HG02763 (cell line): ENCODE measurements around the gene ZNF311.
A peak's percentile ranks its signal among the peaks of the same experiment; 100 is the strongest.
"Not testable (repeated sequence)": the region's sequence is repeated elsewhere in the genome, so short reads cannot be mapped to it uniquely, and the experiment has no call there.

Experiments
- ATAC-seq: cut with Tn5 transposase; IDR thresholded peaks from one replicate; pipeline ENCODE4 v1.9.1; 2021; ENCODE audit warnings: mild to moderate bottlenecking, moderate library complexity; ENCODE audit not compliant: unreplicated experiment

Gene ZNF311

DNA sequence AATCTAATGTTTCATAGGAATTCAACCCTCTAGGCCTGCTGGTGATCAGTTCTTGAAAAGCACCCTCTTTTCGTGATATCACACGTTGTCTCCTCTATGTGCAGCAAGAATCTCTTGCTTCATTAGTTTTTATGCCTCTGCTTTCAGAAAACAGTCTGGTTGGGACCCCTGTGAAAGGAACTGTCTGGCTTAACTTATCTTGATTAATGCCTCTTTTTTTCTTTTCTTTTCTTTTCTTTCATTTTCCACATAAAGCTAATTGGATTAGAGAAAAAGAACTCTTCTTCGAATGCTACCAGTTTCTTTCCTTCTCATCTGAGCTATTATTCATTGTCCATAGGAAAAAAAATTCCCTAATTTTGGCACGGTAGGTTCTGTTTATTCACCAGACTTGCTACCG is 21.3 kb downstream of the ZNF311 start:
- ATAC-seq, result no peak

DNA sequence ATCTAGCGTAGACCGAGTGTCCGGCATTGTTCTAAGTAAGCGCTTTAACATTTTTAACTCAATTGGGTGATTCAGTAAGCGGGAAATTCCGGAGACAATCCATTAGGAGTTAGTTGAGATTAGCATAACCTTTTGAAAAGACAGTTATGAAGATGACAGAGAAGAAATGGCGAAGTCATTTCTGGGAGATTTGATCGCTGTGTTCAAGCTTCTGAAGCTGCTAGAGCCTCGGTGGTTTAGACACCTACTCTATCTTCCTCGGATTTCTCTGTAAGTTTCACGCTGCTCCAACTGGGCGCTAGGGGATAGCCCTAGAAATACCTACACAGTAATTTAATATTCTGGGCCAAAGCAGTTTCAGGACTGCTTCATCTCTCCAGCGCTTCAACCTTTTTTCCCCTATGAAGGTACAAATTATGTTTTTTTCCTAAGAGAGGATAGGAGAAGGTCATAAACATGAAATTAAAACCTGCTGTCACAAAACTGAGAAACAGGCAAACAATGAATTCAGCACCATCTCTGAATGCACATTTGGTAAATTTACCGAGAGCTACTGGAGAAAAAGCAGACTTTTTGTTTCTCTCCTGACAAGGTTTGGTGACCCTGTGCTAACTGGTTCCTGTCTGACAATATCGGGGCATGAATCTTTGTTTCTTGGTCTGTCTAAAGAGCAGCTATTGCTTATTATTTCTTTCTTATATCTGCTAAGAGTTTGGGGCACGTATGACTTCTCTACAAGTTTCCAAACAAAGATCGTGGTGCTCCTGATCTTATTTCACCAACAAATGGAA is 22.4 kb downstream of the ZNF311 start:
- no peak for ATAC-seq

DNA sequence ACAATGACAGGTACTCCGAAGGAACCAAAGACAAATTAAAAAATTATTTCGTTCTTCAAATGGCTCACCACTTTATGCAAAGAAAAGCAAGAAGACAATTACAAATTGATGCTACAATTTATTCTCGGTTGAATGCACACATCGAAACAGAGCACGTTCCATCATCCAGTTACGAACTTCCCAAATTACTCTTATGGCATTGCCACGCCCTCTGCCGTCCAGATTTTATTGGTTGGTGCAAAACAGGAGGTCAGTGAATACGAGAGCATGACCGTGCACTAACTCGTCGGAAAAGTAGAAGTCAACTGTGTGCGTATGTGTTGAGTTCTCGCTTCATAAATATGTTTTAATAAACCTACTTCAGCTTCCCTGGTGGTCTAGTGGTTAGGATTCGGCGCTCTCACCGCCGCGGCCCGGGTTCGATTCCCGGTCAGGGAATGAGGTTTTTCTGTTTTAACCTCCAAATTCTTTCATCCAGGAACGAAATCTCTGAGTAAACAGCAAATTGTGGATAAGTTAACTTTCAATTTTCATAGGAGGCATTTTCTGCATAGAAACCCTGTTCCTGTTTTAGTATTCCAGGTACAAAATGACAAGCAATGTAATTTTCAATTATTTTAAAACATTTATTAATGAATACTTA is 23.2 kb downstream of the ZNF311 start:
- peak; percentile 60 for ATAC-seq

DNA sequence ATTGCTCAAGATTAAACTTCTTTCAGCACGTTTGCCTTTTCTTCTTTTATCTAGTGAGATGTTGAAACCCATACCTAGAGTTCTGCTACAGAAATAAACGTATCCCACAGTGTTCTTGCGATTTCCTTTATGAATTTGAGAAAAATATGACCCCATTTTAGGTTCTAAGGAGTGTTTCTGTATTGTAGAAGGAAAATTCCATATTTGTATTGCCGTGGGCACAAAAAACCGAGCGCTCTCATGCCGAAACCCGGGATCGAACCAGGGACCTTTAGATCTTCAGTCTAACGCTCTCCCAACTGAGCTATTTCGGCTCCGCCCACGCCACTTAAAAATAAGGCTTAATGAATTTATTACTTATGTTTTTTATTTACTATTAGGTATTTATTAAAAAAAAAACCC is 23.7 kb downstream of the ZNF311 start:
- ATAC-seq, result peak; percentile 36

DNA sequence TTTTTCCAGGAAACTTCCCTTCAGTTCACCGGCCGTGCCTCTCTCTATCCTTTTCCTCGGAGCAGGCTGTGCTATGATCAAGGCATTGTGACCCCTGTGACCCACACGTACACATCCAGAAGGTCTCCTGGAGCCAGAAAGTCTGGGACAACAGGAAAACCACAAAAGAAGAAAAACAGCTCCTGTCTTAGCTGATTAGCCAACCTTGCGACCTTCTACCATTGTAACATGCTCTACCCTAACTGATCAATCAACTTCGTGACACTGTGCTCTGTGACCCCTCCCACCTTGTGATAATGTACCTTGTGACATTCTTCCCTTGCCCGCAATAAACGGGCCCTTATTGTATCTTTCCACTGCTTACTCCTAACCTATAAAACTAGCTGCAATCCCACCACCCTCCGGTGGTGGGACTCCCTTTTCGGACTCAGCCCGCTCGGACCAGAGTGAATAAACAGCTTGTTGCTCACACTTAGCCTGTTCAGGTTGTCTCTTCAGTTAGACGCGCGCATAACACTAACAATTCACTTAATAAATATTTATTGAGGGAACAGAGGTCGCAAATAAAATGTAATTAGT is 24.2 kb downstream of the ZNF311 start:
- ATAC-seq, result no peak

DNA sequence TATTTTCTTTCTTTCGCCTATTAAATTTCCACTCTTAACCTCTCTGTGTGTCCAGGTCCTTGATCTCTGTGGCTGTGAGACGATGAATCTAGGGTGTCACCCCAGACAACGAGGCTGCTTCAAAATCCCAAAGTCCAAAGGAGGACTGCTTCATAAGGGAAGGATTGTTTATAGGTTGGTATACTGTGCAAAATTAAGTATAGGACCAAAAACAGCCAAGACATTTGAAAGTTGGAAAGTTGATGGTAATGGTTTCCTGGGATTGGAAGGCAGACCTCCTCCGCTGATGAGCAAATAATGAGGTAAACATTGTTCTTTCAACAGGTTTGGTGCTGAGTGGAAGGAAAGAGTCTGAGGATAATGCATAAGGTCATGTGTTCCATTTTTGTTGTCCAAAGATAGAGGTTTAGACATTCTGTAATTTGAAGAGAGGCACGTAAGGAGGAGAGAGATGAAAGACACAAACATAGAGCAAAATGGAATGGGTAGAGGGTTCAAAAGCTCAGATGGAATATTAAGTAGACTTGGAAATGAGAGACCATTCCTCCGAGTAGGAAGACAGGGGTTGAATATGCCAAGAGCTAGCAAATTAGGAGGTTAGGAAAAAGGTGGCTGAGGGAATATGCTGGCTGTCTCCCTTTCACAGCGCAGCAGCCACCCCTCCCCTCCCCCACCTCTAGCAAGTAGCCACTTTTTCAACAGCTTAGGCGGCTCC is 24.8 kb downstream of the ZNF311 start:
- ATAC-seq, result no peak

DNA sequence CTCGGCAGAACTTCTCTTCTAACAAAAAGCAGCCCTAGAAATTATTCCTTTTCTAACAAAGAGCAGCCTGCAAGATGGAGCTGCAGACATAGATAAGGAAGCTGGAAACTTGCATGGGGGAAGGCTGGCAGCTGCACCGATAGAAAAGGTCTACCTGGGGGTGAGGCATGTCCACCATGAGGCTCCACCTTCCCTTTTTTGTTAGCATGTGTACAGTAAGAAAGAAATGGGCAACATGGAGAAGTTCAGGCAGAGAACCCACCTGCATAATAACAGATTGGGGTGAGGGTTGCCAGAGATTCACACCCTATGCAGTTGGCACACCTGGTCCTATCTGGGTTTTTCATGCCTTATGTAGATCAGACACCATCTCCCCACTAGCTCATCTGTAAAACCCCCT is 25.4 kb downstream of the ZNF311 start:
- no peak for ATAC-seq

DNA sequence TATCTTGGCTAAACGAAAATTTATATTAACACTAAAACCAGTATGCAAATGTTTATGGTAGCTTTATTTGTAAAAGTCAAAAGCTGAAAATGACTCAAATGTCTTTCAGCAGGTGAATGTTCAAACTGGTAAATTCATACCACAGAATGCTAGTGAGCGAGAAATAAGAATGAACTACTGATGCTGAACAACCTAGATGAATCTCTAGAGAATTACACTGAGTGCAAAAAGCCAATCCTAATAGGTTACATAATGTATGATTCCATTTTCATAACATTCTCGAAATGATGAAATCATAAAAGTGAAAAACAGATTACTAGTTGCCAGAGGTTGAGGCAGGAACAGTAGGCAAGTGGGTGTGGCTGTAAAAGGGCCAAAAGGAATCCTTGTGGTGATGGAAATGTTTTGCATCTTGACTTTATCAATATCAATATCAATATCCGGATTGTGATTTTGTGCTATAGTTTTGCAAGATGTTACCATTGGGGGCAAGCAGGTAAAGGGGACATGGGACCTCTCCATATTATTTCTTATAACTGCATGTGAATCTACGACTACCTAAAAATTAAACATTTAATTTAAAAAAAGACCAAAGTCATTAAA is 26.1 kb downstream of the ZNF311 start:
- ATAC-seq, result no peak

DNA sequence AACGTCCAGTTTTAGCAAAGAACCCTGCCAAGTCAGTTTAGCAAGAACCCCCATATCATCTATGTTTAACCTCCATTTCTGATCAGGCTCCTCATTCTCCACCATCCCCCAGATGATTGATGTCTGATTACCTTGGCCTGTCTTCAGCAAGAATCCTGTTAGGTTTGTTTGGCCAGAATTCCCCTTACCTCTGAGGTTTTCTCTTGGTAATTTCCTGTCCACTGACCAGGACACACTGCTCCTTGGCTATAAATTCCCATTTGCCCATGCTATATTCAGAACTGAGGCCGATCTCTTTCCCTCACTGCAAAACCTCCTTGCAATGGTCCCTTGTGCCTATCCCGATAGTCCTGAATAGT is 27.0 kb downstream of the ZNF311 start:
- ATAC-seq, result no peak

DNA sequence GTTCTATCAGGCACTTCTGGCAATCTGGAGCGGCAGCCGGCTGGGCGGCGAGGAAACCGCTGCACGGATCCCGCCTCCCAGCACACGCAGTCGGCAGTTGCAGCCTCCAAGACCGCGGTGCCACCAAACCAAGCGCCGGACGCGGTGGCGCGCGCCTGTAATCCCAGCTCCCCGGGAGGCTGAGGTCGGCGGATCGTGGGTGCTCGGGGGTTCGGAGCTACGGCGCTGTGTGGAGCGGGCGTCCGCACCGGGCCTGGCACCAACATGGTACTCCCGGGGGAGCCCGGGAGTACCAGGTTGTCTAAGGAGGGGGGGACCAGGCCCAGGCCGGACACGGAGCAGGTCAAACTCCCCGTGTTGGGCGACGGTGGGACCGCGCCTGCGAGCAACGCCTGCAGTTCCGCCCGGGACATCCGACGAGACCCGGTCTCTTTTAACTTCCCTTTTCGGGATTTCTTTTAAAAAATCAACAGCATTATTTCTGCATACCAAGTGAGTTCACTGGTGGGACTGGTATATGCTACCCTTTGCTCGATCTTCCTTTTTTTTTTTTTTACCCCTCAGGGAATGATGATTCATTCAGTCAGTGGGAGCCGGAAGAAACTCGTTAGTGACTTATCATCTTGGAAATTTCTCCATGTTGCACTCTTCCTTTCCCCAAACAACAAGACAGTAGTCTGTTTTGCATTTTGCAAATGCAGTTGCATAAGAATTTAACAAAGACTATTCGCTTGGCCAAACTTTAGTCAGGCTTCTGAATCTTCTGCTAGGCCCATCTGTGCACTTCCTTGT is 27.6 kb downstream of the ZNF311 start:
- no peak for ATAC-seq

DNA sequence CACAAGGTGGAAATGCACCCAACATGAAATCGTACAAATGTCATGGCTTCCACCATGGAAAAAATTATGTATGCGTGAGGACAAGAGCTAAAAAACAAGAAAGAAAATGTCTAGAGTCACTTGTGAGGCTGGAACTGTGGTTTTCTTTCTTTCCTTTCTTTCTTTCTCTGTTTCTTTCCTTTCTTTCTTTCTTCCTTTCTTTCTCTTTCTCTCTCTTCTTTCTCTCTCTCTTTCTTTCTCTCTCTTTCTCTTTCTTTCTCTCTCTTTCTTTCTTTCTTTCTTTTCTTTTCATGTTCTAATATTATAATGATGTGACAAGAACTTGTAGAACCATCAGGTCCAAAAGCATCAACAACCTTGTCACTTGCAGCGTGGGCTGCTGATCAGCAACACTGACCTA is 28.4 kb downstream of the ZNF311 start:
- no peak for ATAC-seq

DNA sequence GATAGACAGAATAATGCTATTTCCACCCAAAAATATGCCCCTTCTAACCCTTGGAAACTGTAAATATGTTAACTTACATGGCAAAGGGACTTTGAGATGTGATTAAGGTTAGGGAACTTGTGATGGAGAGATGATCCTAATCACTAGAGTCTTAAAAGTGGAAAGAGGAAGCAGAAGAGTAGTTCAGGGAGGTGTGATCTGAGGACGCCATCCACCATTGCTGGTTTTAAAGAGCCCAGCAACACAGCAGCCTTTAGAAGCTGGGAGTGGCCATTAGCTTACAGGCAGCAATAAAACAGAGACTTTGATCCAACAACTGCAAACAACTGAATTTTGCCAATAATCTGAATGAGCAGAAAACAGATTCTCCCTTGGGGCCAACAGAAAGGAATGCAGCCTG is 30.6 kb downstream of the ZNF311 start:
- ATAC-seq, result no peak

DNA sequence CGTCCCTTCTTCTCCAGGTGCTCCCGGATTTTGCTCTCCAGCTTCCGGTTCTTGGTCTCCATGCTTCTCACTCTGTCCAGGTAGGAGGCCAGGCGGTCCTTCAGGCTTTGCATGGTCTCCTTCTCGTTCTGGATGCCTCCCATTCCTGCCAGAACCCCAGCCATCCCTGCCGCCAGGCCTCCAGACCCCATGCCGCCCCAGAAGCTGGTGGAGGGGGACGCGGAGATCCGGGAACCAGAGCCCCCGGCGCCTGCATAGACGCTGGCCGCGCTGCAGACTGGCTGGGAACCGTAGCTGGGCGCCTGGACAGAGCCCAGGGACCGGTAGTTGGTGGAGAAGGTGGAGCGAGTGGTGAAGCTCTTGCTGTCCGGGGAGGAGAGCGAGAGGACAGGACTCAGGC is 35.1 kb downstream of the ZNF311 start:
- not testable (repeated sequence) for ATAC-seq

DNA sequence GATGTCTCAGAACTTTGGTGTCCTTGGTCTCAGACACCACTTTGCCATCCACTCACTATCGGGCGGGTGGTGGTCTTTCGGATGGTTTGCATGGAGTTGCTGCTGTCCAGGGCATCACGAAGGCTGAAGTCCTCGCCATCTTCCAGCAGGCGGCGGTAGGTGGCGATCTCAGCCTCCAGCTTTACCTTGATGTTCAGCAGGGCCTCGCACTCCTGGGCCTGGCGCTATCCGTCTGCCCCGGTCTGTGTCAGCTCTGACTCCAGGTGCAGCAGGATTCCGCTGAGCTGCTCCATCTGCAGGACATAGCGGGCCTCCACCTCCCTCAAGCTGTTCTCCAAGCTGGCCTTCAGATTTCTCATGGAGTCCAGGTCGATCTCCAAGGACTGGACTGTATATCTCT is 36.0 kb downstream of the ZNF311 start:
- ATAC-seq, result no peak

DNA sequence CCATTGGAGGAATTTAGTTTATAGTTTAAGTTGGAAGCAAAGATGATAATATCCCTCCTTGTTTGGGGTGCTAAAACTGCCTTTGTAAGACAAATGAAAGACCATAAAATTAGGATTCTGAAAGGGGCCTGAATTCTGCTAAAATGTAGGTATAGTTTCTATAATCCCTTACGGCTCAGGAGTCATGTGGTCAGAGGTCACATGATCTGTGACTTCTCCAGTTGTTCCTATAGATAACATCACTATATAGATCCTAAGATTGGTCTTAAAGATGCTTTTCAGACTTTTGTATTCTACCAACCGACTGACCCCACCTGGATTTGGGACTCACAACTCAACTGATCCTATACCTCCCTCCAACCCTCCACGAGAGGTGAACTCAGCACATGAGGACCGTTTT is 36.6 kb downstream of the ZNF311 start:
- no peak for ATAC-seq

DNA sequence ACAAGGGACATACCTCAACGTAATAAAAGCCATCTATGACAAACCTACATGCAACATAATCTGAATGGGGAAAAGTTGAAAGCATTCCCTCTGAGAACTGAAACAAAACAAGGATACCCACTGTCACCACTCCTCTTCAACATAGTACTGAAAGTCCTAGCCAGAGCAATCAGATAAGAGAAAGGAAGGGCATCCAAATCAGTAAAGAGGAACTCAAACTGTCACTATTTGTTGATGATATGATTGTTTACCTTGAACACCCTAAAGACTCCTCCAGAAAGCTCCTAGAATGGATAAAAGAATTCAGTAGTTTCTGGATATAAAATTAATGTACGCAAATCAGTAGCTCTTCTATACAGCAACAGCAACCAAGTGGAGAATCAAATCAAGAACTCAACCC is 39.4 kb downstream of the ZNF311 start:
- ATAC-seq, result no peak

DNA sequence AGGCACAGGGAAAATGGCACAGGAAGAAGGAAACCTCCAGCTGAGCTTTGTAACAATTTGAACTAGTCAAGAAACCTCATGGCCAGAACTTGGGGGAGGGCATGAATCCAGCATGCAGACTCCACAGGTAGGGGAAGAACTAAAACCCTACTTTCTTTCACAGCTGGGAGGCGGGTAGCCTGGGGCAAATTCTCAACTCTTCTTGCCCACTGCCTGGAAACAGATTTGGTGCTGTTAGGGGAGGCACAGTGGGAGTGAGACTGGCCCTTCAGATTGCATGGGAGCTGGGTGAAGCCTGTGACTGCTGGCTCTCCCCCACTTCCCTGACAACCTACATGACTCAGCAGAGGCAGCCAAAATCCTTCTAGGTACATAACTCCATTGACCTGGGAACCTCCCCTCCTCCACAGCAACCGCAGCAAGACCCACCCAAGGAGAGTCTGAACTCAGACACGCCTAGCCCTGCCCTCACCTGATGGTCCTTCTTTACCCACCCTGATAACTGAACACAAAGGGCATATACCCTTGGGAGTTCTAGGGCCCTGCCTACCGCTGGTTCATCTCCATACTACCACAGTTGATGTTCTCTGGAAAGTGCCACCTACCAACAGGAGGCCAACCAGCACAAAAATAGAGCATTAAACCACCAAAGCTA is 44.1 kb downstream of the ZNF311 start:
- ATAC-seq, result no peak

DNA sequence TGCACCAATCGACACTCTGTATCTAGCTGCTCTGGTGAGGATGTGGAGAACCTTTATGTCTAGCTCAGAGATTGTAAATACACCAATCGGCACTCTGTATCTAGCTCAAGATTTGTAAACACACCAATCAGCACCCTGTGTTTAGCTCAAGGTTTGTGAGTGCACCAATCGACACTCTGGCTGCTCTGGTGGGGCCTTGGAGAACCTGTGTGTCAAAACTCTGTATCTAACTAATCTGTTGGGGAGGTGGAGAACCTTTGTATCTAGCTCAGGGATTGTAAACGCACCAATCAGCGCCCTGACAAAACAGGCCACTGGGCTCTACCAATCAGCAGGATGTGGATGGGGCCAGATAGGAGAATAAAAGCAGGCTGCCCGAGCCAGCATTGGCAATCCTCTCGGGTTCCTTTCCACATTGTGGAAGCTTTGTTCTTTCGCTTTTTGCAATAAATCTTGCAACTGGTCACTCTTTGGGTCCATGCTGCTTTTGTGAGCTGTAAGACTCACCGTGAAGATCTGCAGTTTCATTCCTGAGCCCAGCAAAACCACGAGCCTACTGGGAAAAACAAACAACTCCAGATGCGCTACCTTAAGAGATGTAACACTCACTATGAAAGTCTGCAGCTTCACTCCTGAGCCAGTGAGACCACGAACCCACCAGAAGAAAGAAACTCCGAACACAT is 46.4 kb downstream of the ZNF311 start:
- not testable (repeated sequence) for ATAC-seq

DNA sequence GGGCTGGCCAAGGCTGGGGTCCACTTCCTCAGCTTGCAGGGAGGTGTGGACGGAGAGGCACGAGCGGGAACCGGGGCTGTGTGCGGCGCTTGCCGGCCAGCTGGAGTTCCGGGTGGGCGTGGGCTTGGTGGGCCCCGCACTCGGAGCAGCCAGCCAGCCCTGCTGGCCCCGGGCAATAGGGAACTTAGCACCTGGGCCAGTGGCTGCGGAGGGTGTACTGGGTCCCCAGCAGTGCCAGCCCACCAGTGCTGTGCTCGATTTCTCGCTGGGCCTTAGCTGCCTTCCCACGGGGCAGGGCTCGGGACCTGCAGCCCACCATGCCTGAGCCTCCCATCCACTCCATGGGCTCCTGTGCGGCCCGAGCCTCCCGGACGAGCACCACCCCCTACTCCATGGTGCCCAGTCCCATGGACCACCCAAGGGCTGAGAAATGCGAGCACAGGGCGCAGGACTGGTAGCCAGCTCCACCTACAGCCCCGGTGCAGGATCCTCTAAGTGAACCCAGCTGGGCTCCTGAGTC is 47.3 kb downstream of the ZNF311 start:
- ATAC-seq, result not testable (repeated sequence)
